Thoracic aorta (tissue), 2 donors: ENCODE data around the gene UBL5. TPM values are rescaled to one million over a fixed set of nuclear protein-coding genes. Genes with fewer than 3 reads are reported as not detected.

Experiments used
- ATAC-seq: fragments of 150-250 bp; one replicate; pipeline ENCODE4 v1.8.0; 2017; ENCODE audit warnings: low read depth; ENCODE audit not compliant: insufficient number of reproducible peaks, low FRiP score
- DNase-seq: peaks from one replicate; pipeline ENCODE4 v3.0.0-alpha.2; 2020; ENCODE audit warnings: low spot score
- H3K27ac ChIP-seq, 2 donors: fragments of 200-600 bp; sonication (generic); 1 replicate in 1 of 2; 2 replicates in 1 of 2; pipeline ENCODE4 v1.5.1; 2016; ENCODE audit warnings: mild to moderate bottlenecking in 2 of 2, moderate library complexity in 2 of 2
- H3K27me3 ChIP-seq: fragments of 200-600 bp; sonication (generic); replicated peaks from 2 replicates; pipeline ENCODE4 v1.6.0; 2016; ENCODE audit warnings: mild to moderate bottlenecking; ENCODE audit not compliant: insufficient read depth
- H3K36me3 ChIP-seq: fragments of 200-600 bp; sonication (generic); one replicate; pipeline ENCODE4 v1.5.1; 2016
- H3K4me1 ChIP-seq, 2 donors: fragments of 200-600 bp; sonication (generic); 1 replicate in 1 of 2; 2 replicates in 1 of 2; pipeline versions ENCODE4 v1.5.1 to v1.6.0; 2016; ENCODE audit warnings: low read depth in 2 of 2, mild to moderate bottlenecking in 1 of 2; ENCODE audit not compliant: control insufficient read depth in 1 of 2
- H3K4me3 ChIP-seq: fragments of 200-600 bp; sonication (generic); 2 replicates; pipeline ENCODE4 v1.5.1; 2016; ENCODE audit warnings: mild to moderate bottlenecking
- H3K9me3 ChIP-seq: fragments of 200-600 bp; sonication (generic); 2 replicates; pipeline ENCODE4 v1.5.1; 2016
- CTCF ChIP-seq: fragments of 200-600 bp; sonication (generic); IDR thresholded peaks from one replicate; pipeline ENCODE4 v1.5.1; 2019; ENCODE audit warnings: antibody characterized with exemption
- total RNA-seq, 2 donors: library from RNA; depleted of rRNA; stranded (reverse); fragments of >200 nt; gene quantifications; one replicate each; pipeline versions ENCODE4 v1.1.0 to v1.2.3, GENCODE V29; 2016

UBL5 gene
- total RNA-seq, 2 donors from 2014 or later = 210 to 414 TPM

- Histone ChIP-seq H3K27me3 (no peaks in the 10 kb centered on the region), H3K36me3 (peaks cover 6% of the 10 kb centered on the region), H3K4me1 (peaks cover 10 to 16% of the 10 kb centered on the region in 2 donors), H3K4me3 (peak overlapping the region; percentile 95), H3K9me3 (no peaks in the 10 kb centered on the region), H3K27ac (no peak overlapping the region)
- no peak for TF ChIP-seq CTCF
- DNase-seq (no peak), ATAC-seq (no peak)
Measured at GRCh38 chr19:9834307-9834725, 6.6 kb downstream of the UBL5 start.

- peaks cover 10 to 16% of the 10 kb centered on the region in 2 donors for H3K4me1 ChIP-seq
- H3K4me3 ChIP-seq = peak within 1 kb of the TSS; percentile 95
- H3K27me3 ChIP-seq = no peaks in the 10 kb centered on the region
- DNase-seq = peak; percentile 97
- H3K9me3 ChIP-seq = no peaks in the 10 kb centered on the region
- peaks cover 5% of the 10 kb centered on the region for H3K36me3 ChIP-seq
- peak within 1 kb of the TSS in 1 of 2 donors; percentile 56 for H3K27ac ChIP-seq
- ATAC-seq = peak; percentile 90
- TF ChIP-seq CTCF = peak; percentile 59
Measured at GRCh38 chr19:9834726-9835506, 7.2 kb downstream of the UBL5 start, which contains the start of gene PIN1. TSS of gene PIN1 (plus strand) at chr19:9835318. CDS start at chr19:9835345, 27 bp downstream.

GRCh38 chr19:9835507-9835949 is 7.8 kb downstream of the UBL5 start:
- Histone ChIP-seq H3K27ac (peak overlapping the region in 1 of 2 donors; percentile 56), H3K27me3 (no peaks in the 10 kb centered on the region), H3K4me3 (peak overlapping the region; percentile 95), H3K36me3 (peaks cover 3% of the 10 kb centered on the region), H3K9me3 (no peaks in the 10 kb centered on the region), H3K4me1 (peaks cover 10 to 16% of the 10 kb centered on the region in 2 donors)
- TF ChIP-seq CTCF = no peak
- DNase-seq = no peak
- no peak for ATAC-seq

GRCh38 chr19:9836021-9836420 is 8.3 kb downstream of the UBL5 start:
- TF ChIP-seq CTCF = no peak
- Histone ChIP-seq H3K27ac (no peak overlapping the region), H3K36me3 (peaks cover 8% of the 10 kb centered on the region), H3K4me1 (peaks cover 10 to 16% of the 10 kb centered on the region in 2 donors), H3K9me3 (no peaks in the 10 kb centered on the region), H3K4me3 (peak overlapping the region; percentile 95), H3K27me3 (no peaks in the 10 kb centered on the region)
- no peak for ATAC-seq
- DNase-seq = no peak

GRCh38 chr19:9838324-9838723 is 10.6 kb downstream of the UBL5 start:
- no peak overlapping the region for H3K27ac ChIP-seq
- no peaks in the 10 kb centered on the region for H3K27me3 ChIP-seq
- TF ChIP-seq CTCF = no peak
- no peak for DNase-seq
- H3K36me3 ChIP-seq = peaks cover 27% of the 10 kb centered on the region
- peaks cover 10 to 16% of the 10 kb centered on the region in 2 donors for H3K4me1 ChIP-seq
- no peaks in the 10 kb centered on the region for H3K9me3 ChIP-seq
- no peak overlapping the region for H3K4me3 ChIP-seq
- no peak for ATAC-seq
